NCI-H510A treated with DMSO at 0.1 percent for 48 hours (cell line): Measurements from ENCODE around the gene CDK5RAP2.

ENCODE experiments used
- DNase-seq: peaks from one replicate; lab custom pipeline; 2025; lab: John Stamatoyannopoulos, UW

The CDK5RAP2 gene

GRCh38 chr9:120383611-120383998 is 196.4 kb downstream of the CDK5RAP2 start:
- peak; percentile 11 for DNase-seq

GRCh38 chr9:120382453-120382852 is 197.5 kb downstream of the CDK5RAP2 start:
- DNase-seq = no peak

GRCh38 chr9:120381839-120382238 is 198.1 kb downstream of the CDK5RAP2 start:
- DNase-seq = no peak

- DNase-seq = no peak
Measured at GRCh38 chr9:120379611-120380010, 200.4 kb downstream of the CDK5RAP2 start.

DNA sequence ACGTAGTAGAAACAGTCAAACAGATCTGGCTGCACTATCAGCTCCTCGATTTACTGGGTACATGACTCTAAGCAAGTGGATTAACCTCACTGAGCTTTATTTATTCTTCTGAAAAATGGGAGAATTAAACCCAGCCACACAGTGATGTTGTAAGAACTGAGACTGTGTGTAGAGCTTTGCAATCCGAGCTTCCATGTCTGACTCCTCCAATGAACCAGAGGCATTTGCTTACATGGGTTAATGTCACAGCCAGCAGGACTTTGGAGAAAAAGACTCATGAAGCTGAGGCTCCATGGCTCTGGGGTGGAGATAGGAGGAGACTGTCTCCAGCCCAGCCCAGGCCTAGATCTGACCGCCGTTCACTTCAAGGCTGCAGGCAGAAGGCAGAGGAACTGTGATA is 201.3 kb downstream of the CDK5RAP2 start:
- DNase-seq = peak; percentile 6

GRCh38 chr9:120377268-120378159 is 202.5 kb downstream of the CDK5RAP2 start:
- DNase-seq = no peak

- no peak for DNase-seq
Measured at GRCh38 chr9:120376101-120376500, 203.9 kb downstream of the CDK5RAP2 start.

- no peak for DNase-seq
Measured at GRCh38 chr9:120375316-120375715, 204.7 kb downstream of the CDK5RAP2 start.

DNA sequence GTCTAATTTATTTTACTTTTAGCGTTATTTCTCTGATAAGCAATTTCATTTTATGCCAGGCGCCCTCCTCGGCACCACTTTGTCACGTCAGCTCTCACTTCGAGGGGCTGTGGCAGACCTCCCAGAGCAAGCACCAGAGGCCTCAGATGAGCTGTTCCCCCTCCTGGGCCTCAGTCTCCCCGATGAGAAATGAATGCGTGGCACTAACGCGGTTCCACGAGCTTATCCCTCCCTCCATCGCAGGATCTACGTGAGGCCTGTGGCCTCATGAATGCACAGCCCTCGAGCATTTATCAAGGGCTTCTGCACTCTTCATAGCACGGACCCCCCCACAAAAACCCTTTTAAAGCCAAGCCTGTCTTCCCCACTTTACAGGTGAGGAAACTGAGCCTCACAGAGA is 205.2 kb downstream of the CDK5RAP2 start:
- no peak for DNase-seq

- DNase-seq = no peak
Measured at GRCh38 chr9:120374239-120374638, 205.7 kb downstream of the CDK5RAP2 start.

DNA sequence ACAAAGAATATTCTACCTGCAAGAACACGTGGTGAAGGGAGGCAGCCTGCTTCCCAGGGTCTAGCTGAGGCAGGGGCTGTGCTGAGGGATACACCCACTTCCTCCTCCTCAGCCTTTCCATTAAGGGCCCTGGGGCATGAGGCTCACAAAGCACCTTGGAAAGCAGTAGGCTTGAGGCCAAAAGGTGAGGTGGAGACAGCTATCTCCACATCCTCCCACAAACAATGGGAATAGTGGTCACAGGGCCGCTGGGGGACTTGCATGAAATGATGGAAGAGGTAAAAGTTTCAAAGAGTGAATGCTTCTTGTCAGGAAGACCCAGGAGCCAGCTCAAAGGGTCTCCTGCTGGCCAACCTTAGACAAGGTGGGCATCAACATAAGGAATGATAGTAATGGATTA is 207.9 kb downstream of the CDK5RAP2 start:
- no peak for DNase-seq

- no peak for DNase-seq
Measured at GRCh38 chr9:120369608-120370220, 210.3 kb downstream of the CDK5RAP2 start.

DNA sequence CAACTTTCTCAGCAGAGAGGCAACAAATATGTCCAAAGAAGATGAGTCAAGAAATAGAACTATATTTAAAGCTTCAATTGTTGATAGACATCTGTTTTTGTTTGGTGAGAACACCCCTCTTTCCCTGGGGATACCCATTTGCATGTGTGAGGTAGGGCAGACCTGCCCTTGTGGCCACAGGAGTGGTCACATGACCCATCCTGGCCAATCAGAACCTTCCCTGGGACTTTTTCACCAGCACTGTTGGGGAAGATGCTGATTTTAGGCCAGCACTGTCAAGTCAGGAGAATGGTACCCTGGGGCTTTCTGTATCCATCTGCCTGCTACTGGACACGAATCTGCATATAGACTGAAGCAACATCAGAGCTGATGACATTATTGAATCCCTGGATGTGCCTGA is 211.2 kb downstream of the CDK5RAP2 start:
- no peak for DNase-seq

DNA sequence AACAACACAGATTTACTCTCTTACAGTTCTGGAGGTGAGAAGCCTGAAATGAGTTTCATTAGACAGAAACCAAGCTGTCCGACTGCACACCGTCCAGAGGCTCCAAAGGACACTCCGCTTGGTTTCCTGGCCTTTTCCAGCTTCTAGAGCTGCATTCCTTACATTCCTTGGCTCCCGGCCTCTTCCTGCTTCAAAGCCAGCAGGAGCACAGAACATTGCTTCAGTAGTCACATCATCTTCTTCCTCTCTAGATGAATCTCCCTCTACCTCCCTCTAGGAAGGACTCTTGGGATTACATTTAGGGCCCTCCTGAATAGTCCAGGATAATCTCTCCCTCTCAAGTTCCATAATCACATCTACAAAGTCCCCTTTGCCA is 213.3 kb downstream of the CDK5RAP2 start:
- no peak for DNase-seq

GRCh38 chr9:120365386-120365785 is 214.6 kb downstream of the CDK5RAP2 start:
- no peak for DNase-seq

GRCh38 chr9:120363697-120364096 is 216.3 kb downstream of the CDK5RAP2 start:
- no peak for DNase-seq

GRCh38 chr9:120362446-120362845 is 217.5 kb downstream of the CDK5RAP2 start:
- DNase-seq = no peak

GRCh38 chr9:120361551-120361950 is 218.4 kb downstream of the CDK5RAP2 start:
- DNase-seq = no peak

GRCh38 chr9:120360510-120360909 is 219.5 kb downstream of the CDK5RAP2 start:
- DNase-seq = no peak

GRCh38 chr9:120360046-120360445 is 219.9 kb downstream of the CDK5RAP2 start:
- DNase-seq = no peak

- DNase-seq = no peak
Measured at GRCh38 chr9:120358877-120359276, 221.1 kb downstream of the CDK5RAP2 start.

DNA sequence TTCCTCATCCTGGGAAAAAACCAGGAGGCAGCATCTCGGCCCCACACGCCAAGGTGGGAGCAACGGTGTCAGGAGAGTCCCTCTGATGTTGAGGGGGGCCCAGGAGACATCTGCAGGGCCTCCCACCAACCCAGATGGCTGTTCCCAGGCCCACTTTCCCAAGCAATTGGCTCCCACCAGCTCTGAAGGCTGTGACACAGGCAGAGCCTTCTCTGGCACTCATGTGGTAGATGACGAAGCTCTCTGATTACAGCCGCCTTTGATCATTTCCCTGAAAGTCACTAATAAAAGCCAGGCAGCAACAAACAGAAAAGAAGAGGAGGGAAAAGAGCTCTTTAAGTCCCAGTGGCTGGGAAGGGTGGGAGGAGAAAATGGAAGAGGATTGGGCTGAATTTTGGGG is 226.5 kb downstream of the CDK5RAP2 start:
- no peak for DNase-seq

DNA sequence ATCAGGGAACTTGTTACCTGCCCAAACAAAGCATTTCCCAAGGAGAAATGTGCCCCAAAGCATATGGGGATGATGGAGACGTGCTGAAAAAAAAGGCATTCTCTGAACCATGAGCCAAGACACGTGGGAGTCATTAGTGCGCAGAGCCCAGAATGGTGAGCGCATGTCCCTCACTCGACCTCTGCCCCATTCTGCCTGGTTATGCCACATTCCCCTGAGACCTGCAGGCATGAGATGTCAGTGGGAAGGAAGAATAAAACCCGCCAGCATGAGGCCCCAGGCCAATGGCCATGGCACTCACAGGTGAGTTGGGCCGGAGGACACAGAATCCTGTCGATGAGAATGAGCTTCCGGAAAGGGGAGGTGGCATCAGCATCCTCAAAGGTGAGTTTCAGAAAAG is 228.9 kb downstream of the CDK5RAP2 start:
- DNase-seq = no peak

DNA sequence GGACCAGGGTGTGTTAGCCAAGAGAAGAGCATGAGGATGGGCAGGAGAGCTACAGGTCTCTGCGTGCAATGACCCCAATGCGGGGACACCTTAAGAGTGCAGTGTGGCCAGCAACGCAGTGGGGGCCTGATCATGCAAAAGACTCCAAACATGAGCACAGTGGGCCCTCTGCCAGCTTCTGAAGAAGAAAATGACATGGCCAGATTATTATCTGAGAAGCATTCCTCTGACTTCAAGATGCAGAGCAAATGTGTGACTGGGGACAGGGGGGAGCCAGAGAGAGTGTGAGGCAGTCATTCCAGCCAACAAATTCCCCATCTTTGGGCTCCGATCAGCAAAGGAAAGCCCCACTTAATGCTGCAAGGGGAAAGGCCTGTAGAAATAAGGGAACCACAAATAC is 229.4 kb downstream of the CDK5RAP2 start:
- no peak for DNase-seq
